Measurements from ENCODE around the gene SKOR1. TPM values are rescaled to one million over a fixed set of nuclear protein-coding genes. Genes with fewer than 3 reads are reported as not detected.

SKOR1 gene
- total and polyA plus RNA-seq, 2 of the 8 experiments (the other 6 are each of a cell fraction or from before 2014, with no cell fraction given) = 0.03 to 0.11 TPM

DNA sequence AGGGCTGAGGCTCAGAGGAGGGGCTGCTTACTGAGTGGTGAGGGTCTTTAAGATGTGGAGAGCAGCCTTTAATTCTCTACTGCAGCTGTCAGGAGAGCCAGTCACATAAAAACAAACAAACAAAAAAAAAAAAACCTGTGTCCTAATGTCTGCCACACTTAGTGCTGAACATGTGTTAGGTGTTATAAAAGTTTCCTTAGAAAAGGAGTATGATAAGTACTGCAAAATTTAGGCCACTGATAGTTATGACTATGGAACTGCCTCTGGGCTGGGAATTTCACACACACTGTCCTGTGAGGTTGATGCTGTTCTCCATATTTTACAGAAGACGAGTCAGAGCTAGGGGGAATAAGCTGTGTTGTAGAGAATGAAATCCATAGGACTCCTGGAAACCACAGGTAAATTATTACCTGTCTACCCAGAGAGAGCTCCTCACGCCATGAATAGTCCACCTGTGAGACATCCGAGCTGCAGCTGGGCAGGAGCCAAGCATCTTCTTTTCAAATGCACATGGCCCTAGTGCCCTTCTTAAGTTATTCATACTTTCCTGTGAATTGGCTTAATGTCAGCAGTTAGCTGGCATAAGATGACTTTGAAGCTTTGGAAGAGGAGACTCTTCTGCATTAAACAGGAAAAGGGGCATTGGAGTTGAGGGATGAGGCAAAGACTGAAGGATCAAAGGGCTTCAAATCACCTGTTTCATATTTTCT lies 34.5 kb upstream of the SKOR1 start (continued):
- TF ChIP-seq SAP30 (IDR thresholded peaks at IDR 0.05; ENCODE audit: insufficient read depth, insufficient replicate concordance, low read length) = no peak
- TF ChIP-seq TAF7 (optimal IDR thresholded peaks at IDR 0.05; ENCODE audit: borderline replicate concordance, low read depth, low read length) = no peak
- TF ChIP-seq, protein P1, sequence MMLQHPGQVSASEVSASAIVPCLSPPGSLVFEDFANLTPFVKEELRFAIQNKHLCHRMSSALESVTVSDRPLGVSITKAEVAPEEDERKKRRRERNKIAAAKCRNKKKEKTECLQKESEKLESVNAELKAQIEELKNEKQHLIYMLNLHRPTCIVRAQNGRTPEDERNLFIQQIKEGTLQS (IDR thresholded peaks at IDR 0.05; ENCODE audit: insufficient read depth, low read depth, low read length) = no peak
- TF ChIP-seq BRCA1 (IDR thresholded peaks at IDR 0.05; ENCODE audit: low read depth, low read length) = no peak
- TF ChIP-seq, protein P2, sequence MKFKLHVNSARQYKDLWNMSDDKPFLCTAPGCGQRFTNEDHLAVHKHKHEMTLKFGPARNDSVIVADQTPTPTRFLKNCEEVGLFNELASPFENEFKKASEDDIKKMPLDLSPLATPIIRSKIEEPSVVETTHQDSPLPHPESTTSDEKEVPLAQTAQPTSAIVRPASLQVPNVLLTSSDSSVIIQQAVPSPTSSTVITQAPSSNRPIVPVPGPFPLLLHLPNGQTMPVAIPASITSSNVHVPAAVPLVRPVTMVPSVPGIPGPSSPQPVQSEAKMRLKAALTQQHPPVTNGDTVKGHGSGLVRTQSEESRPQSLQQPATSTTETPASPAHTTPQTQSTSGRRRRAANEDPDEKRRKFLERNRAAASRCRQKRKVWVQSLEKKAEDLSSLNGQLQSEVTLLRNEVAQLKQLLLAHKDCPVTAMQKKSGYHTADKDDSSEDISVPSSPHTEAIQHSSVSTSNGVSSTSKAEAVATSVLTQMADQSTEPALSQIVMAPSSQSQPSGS (IDR thresholded peaks at IDR 0.05; ENCODE audit: low read length) = no peak
- no peak for TF ChIP-seq KDM5A (IDR thresholded peaks at IDR 0.05; ENCODE audit: low read length)
